GM18511 (cell line): ENCODE data around the gene ADGRF1.
"Not testable (repeated sequence)": the region's sequence is repeated elsewhere in the genome, so short reads cannot be mapped to it uniquely, and the experiment has no call there.

Experiments used
- ATAC-seq: cut with Tn5 transposase; IDR thresholded peaks from one replicate; pipeline ENCODE4 v1.9.1; 2021; ENCODE audit warnings: mild to moderate bottlenecking, moderate library complexity; ENCODE audit not compliant: unreplicated experiment

The ADGRF1 gene

GRCh38 chr6:47023573-47023972, 18.6 kb downstream of the ADGRF1 start:
- ATAC-seq, result no peak

DNA sequence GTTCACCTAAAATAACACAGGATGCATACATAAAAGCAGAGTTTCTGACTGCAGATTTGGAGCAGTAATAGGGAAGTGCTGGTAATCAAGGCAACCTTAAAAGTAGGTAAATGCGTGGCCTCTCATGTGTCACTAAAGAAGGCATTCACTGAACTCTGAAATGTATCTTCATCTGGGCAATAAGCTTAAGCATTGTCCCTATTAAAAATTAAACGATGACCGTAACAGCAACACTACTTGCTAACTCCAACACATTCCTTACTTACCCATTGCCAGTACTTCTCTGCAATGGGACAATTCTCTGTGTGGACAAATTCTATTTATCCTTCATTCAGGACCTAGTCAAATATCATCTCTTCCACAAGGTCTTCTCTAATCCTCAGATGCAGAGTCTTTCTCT, 19.9 kb downstream of the ADGRF1 start:
- ATAC-seq, result no peak

DNA sequence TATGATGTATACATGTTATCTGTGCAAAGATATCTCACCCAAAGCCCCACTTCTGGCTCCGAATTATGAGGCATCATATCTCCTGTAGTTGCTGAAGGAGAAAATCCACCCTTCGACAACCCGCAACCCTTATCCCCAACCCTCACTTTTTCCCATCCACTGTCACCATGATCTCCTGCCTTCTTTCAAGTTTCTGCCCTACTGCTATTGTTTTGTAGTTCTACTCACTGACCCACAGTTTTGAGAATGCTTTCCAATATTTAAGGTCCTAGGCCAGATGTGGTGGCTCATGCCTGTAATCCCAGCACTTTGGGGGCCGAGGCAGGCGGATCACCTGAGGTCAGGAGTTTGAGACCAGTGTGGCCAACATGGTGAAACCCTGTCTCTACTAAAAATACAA, 22.2 kb downstream of the ADGRF1 start:
- ATAC-seq, result no peak

DNA sequence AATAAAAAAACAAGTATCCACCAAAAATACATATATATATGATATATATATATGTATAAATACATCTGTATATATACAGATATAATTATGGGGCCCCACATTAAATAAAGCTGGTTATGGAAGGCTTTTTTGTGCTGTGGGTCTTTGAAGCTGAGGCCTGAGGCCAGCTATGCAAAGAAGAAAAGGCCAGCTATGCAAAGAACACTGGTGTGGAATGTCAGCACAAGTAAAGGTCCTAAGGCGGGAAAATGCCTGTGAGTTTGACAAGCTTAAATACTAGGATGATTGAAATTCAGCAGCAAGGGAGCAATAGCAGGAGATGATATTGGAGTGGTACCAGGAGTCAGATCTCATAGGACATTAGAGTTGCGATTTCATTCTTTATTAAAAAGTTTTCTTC, 25.2 kb downstream of the ADGRF1 start:
- no peak for ATAC-seq

DNA sequence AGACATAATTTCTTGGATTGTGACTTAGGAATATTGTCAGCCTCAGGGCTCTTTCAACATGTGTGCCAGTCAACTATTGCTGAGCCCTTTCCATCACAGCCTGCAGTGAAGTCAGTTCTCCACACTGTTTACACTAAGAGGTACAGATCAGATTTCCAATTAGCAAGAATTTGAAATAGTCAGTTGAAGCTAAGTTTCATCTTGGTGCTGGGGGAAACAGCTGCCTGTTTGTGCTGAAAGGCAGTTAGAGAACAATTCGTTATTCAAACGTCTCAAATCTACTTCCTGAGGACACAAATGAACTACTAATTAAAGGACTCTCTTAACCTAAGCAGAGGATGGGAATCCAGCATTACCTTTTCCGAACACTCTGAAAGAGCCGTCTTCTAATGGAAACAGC, 25.9 kb downstream of the ADGRF1 start:
- ATAC-seq, result no peak

GRCh38 chr6:47014401-47014800, 27.7 kb downstream of the ADGRF1 start:
- no peak for ATAC-seq

GRCh38 chr6:47009583-47009982, 32.5 kb downstream of the ADGRF1 start:
- ATAC-seq, result no peak

- no peak for ATAC-seq
These were observed 33.8 kb downstream of the ADGRF1 start for GRCh38 chr6:47008397-47008763.

GRCh38 chr6:47007657-47008396, 34.3 kb downstream of the ADGRF1 start:
- no peak for ATAC-seq

- no peak for ATAC-seq
These were observed 36.6 kb downstream of the ADGRF1 start for GRCh38 chr6:47005486-47005885.

DNA sequence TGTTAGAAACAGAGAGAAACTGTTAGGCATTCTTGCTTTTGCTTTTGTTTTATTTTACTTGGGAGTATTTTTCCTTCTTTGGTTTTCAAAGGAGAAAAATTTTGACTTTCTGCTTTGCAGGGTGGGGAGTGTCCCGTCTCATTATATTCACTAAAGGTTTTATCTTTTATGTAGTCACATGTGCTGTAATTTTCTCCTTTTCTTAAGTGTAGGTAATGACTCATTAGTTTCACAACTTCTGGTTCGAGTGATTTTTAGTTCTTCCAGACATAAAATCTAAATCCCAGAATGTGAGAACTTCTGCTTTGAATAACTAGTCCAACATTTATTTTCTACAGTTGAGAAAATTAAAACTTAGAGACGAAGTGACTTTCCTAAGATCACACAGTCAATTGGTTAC, 37.7 kb downstream of the ADGRF1 start:
- no peak for ATAC-seq

DNA sequence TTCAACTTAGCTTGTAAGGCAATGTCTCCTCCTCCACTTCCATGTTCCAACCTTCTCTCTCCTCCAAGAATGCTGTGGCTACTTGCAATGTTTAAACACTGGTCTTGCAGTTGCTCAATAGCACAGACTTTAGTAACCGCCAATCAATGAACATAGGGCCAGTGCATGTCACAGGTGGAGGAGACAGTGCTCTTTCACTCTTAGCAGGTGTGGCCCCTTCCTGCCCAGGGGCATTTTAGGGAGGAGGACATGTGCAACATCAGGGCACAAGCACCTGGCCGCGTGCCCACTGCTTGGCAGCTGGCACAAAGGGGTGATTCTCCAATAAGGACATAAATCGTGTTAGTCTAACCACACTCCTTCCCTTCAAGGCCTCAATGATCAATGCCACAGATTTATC, 41.3 kb downstream of the ADGRF1 start:
- no peak for ATAC-seq

GRCh38 chr6:46998436-46999017, 43.6 kb downstream of the ADGRF1 start:
- ATAC-seq, result no peak

GRCh38 chr6:46997646-46998045, 44.5 kb downstream of the ADGRF1 start:
- ATAC-seq, result no peak

- no peak for ATAC-seq
These were observed 45.1 kb downstream of the ADGRF1 start for GRCh38 chr6:46996860-46997641.

GRCh38 chr6:46994933-46995332, 47.2 kb downstream of the ADGRF1 start:
- ATAC-seq, result no peak

DNA sequence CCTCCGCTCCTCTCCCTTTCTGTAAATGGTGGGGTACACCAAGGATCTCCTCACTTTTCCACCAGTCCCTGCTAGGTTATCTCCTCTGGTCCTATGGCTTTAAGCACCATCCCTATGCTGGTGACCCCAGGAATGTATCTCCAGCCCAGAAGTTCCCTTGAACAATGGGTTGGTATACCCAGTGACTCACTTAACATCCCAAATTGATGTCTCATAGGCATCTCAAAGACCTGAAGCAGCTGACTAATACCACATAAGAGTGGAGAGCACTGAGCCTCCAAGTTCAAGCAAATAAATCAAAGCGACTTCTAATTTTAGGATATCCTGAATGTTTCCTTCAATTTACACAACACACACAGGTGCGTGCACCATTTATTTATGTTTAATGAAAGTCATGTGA, 48.3 kb downstream of the ADGRF1 start:
- no peak for ATAC-seq

DNA sequence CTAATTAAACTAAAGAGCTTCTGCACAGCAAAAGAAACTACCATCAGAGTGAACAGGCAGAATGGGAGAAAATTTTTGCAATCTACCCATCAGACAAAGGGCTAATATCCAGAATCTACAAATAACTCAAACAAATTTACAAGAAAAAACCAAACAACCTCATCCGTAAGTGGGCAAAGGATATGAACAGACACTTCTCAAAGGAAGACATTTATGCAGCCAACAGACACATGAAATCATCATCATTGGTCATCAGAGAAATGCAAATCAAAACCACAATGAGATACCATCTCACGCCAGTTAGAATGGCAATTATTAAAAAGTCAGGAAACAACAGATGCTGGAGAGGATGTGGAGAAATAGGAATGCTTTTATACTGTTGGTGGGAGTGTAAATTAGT, 49.7 kb downstream of the ADGRF1 start:
- not testable (repeated sequence) for ATAC-seq

DNA sequence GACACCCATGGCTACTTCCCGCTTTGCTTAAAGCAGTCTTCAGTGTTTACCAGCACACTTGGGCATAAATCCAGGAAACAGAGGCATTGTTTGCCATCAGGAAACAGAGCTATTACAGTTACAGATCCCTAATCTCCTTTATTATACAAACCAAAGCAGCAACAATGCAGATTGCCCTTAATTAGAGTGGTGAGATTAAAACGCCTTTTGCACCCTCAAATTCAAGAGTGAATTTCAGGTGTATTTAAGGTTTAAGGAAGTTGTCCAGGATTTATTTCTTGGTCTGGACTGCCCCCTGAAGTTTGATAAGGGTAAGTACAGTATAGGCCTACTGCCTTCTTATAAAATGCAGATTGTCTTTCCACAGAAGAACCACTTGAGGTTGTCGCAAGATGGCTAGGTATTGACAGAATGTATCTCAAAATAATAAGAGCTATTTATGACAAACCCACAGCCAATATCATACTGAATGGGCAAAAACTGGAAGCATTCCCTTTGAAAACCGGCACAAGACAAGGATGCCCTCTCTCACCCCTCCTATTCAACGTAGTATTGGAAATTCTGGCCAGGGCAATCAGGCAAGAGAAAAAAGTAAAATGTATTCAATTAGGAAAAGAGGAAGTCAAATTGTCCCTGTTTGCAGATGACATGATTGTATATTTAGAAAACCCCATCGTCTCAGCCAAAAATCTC, 51.2 kb downstream of the ADGRF1 start:
- not testable (repeated sequence) for ATAC-seq

DNA sequence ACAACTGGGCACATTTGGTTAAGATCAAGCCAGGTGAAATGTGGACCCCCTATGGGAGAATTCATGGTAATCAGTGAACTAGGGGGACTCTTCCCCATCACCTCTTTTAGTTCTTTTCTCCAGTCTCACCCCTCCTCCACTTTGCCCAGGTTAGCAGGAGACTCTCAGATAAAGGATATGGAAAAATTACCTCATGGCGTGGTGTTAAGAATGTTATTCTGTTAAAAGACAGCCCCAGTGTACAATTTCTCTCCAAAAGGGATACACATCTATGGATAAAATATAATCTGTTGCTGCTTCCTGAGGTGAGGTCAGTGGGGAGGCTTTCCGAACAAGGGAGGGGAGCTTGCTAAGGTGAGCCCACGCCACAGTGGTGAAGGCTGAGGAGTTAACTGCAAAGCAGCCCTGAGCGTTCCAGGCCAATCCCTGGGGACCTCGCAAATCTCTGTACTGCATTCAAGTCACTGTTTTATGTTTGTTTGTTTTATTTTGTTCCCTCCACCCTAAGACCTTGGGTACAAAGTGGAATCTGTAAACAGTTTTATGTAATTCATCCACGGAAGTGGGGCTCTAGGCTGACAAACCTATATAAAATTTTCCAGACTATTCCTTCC, 52.0 kb downstream of the ADGRF1 start:
- ATAC-seq, result no peak

DNA sequence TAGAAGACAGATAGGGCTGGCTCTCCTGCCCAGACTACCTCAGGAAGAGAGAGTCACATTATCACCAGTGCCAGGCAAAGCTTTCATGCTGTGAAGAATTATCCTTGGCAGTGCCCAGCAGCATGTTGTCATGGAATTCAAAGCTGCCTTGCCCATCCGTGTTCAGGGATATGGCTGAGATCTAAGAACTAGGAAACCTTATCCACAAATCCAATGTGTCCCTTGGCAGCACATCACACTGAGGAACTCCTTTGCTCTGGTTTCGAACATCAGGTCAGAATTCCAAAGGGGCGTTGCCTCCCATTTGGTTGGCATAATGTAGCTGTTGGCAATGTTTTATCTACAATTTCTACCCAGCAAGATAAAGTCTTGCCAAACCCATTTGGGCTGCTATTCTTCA, 52.7 kb downstream of the ADGRF1 start:
- ATAC-seq, result no peak
